Activated CD8-positive, alpha-beta T cell treated with anti-CD3 and anti-CD28 coated beads for 36 hours (primary cell): ENCODE data around the gene PNMA8C. TPM values are rescaled to one million over a fixed set of nuclear protein-coding genes. Genes with fewer than 3 reads are reported as not detected.

Experiments used
- ATAC-seq: fragments of 200-7000 bp; cut with Tn5 transposase; one replicate; pipeline ENCODE4 v1.10.0; 2021; ENCODE audit warnings: mild to moderate bottlenecking, moderate library complexity
- CTCF ChIA-PET: fragments of 350-600 bp; sonication (Branson Sonifier 250); formaldehyde crosslinking; loops from one replicate; lab custom pipeline; 2021; ENCODE audit warnings: antibody characterized with exemption; lab: Charles Lee
- POLR2A ChIA-PET: fragments of 350-600 bp; sonication (Branson Sonifier 250); formaldehyde crosslinking; loops from one replicate; lab custom pipeline; 2021; ENCODE audit warnings: antibody characterized with exemption; lab: Charles Lee
- DNase-seq: peaks from one replicate; pipeline ENCODE4 v3.0.0-alpha.2; 2020
- H3K27ac Mint-ChIP-seq: one replicate; pipeline ENCODE4 v1.8.0; 2021; ENCODE audit warnings: mild to moderate bottlenecking, mixed read lengths
- H3K27me3 Mint-ChIP-seq: one replicate; pipeline ENCODE4 v1.8.0; 2021; ENCODE audit warnings: mixed read lengths
- H3K36me3 Mint-ChIP-seq: one replicate; pipeline ENCODE4 v1.8.0; 2021; ENCODE audit warnings: low read depth, mixed read lengths
- H3K4me1 Mint-ChIP-seq: one replicate; pipeline ENCODE4 v1.8.0; 2021; ENCODE audit warnings: low read depth, mixed read lengths
- H3K4me3 Mint-ChIP-seq: one replicate; pipeline ENCODE4 v1.8.0; 2021; ENCODE audit warnings: mild to moderate bottlenecking, moderate library complexity, mixed read lengths
- H3K9me3 Mint-ChIP-seq: one replicate; pipeline ENCODE4 v1.8.0; 2021; ENCODE audit warnings: mixed read lengths
- CTCF ChIP-seq: fragments of 200-600 bp; IDR thresholded peaks from one replicate; pipeline ENCODE4 v1.8.0; 2022; ENCODE audit warnings: antibody characterized with exemption, mild to moderate bottlenecking
- intact Hi-C: fragments of 100-400 bp; cut with micrococcal nuclease; formaldehyde crosslinking; loops from one replicate; pipeline ENCODE4 v1.10.0; 2022
- total RNA-seq, 2 experiments: library from RNA; stranded (reverse); gene quantifications; one replicate each; pipeline ENCODE4 v1.2.3, GENCODE V29; 2021

Gene PNMA8C
- total RNA-seq, 2 experiments from 2014 or later, result not detected

DNA sequence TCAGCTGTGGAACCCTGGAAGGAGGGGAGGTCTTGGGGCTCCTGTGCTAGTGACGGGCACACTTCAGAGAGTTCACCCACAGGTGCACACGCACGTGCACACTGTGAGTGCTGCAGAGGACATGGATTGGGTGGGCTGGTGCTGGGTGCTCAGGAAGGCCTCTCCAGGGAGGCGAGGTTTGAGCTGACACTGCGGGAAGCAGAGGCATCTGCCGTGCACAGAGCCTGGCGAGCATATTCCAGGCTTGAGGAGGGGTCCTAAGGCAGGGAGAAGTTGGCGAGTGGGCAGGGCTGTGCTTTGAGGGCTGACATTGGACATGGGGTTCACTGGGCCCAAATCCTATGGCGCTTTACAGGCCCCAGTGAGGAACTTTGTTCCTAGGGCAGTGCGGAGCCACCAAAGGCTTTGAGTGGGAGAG is 41.0 kb downstream of the PNMA8C start:
- intact Hi-C loops, result no loop called here
- Mint-ChIP-seq H3K27ac (no peak overlapping the region), H3K4me1 (peaks cover 3% of the 10 kb centered on the region), H3K9me3 (no peaks in the 10 kb centered on the region), H3K36me3 (peaks cover 57% of the 10 kb centered on the region), H3K4me3 (no peak overlapping the region), H3K27me3 (no peaks in the 10 kb centered on the region)
- ATAC-seq (no peak), DNase-seq (no peak)
- ChIA-PET POLR2A (no interaction called here), CTCF (interaction anchor here (3.7 kb wide), 1 partner anchor 8 kb away, joined by 23 read pairs; no protein-coding TSS in a partner anchor)
- no peak for TF ChIP-seq CTCF

DNA sequence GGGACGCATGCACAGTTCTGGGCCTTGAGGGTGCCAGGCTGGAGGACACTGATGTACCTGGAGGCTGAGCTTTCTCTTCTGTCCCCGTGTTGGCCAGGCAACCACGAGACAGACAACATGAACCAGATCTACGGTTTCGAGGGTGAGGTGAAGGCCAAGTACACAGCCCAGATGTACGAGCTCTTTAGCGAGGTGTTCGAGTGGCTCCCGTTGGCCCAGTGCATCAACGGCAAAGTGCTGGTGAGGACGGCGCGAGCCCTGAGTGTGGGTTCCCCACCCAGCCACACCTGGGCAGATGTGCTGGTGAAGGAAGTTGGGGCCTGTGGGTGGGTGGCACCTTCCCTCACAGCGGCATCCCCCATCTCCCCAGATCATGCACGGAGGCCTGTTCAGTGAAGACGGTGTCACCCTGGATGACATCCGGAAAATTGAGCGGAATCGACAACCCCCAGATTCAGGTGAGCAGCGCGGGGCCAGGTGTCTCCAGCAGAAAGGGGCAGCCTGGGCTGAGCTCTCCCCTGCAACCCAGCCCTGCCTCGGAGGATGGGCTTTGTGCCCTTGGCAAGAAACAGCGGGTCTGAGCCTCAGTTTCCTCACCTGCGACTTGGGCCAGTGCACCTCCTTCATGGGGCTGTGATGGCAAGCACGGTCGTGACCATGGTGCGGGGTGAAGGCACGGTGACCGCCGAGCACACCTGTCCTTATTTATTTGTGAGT is 41.6 kb downstream of the PNMA8C start:
- ATAC-seq (no peak), DNase-seq (no peak)
- no peak overlapping the region for H3K27ac Mint-ChIP-seq
- H3K27me3 Mint-ChIP-seq, result no peaks in the 10 kb centered on the region
- no peak for TF ChIP-seq CTCF
- intact Hi-C loops, result no loop called here
- no peaks in the 10 kb centered on the region for H3K4me1 Mint-ChIP-seq
- ChIA-PET CTCF (interaction anchor here (3.7 kb wide), 1 partner anchor 8 kb away, joined by 23 read pairs; no protein-coding TSS in a partner anchor), POLR2A (interaction anchor here (0.8 to 1.0 kb wide), 2 partner anchors 36 to 83 kb away, joined by 3 to 4 read pairs; no protein-coding TSS in a partner anchor)
- no peak overlapping the region for H3K4me3 Mint-ChIP-seq
- peaks cover 61% of the 10 kb centered on the region for H3K36me3 Mint-ChIP-seq
- H3K9me3 Mint-ChIP-seq, result no peaks in the 10 kb centered on the region

DNA sequence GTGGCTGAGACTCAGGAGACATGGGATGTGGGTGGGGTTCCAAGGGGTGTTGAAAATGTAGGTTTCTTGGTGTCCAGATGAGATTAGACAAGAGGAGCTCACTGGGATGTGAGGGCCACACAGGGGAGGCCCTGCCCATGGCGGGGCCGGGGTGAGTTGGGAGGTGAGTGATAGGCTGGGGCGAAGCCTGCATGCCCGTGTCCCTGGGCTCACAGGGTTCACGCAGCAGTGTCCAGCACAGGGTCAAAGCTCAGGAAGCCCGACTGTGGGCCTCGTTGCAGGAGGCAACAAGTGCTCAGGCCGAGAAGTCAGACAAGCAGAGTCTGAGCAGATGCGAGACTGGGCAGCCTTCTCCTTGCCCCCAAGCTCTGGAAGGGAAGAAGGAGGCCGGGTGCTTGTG is 42.6 kb downstream of the PNMA8C start:
- no peaks in the 10 kb centered on the region for H3K4me1 Mint-ChIP-seq
- CTCF ChIA-PET, result interaction anchor here (3.7 kb wide), 1 partner anchor 9 kb away, joined by 23 read pairs; no protein-coding TSS in a partner anchor
- H3K36me3 Mint-ChIP-seq, result peaks cover 63% of the 10 kb centered on the region
- no peaks in the 10 kb centered on the region for H3K27me3 Mint-ChIP-seq
- no peak for ATAC-seq
- no peak for TF ChIP-seq CTCF
- H3K9me3 Mint-ChIP-seq, result no peaks in the 10 kb centered on the region
- H3K4me3 Mint-ChIP-seq, result no peak overlapping the region
- no peak for DNase-seq
- H3K27ac Mint-ChIP-seq, result no peak overlapping the region
- POLR2A ChIA-PET, result interaction anchor here (0.6 to 1.0 kb wide), 3 partner anchors 20 to 84 kb away, joined by 3 to 4 read pairs (median 3); no protein-coding TSS in a partner anchor
- intact Hi-C loops, result no loop called here

GRCh38 chr19:46385636-46386035 is 43.1 kb downstream of the PNMA8C start:
- no peak for DNase-seq
- ChIA-PET POLR2A (no interaction called here), CTCF (interaction anchor here (3.7 kb wide), 1 partner anchor 10 kb away, joined by 23 read pairs; no protein-coding TSS in a partner anchor)
- no peak for TF ChIP-seq CTCF
- no peaks in the 10 kb centered on the region for H3K27me3 Mint-ChIP-seq
- ATAC-seq, result no peak
- H3K9me3 Mint-ChIP-seq, result no peaks in the 10 kb centered on the region
- intact Hi-C loops, result no loop called here
- no peaks in the 10 kb centered on the region for H3K4me1 Mint-ChIP-seq
- H3K4me3 Mint-ChIP-seq, result no peak overlapping the region
- H3K27ac Mint-ChIP-seq, result no peak overlapping the region
- peaks cover 66% of the 10 kb centered on the region for H3K36me3 Mint-ChIP-seq

DNA sequence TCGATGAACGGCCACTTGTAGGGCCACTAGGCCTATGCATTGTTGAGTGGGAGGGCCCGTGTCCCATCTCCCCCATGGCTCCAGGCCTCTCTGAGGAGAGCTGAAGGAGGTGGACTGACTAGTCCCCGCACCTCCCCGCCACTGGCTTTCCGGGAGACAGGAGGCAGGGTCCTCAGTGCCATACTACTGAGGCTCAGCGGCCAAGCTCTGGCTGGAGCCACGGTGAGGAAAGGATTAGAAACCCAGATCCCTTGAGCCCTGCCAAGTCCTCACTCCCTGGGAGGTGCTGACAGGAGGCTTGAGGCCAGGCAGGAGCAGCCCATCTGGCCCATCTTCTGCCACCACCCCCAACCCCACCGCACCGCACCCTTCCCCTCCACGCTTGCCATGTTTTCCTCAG is 44.3 kb downstream of the PNMA8C start:
- intact Hi-C loops, result no loop called here
- peaks cover 66% of the 10 kb centered on the region for H3K36me3 Mint-ChIP-seq

More for the DNA sequence above, 44.3 kb downstream of the PNMA8C start:
- Mint-ChIP-seq H3K4me3 (no peak overlapping the region), H3K27me3 (no peaks in the 10 kb centered on the region), H3K4me1 (peaks cover 3% of the 10 kb centered on the region), H3K27ac (no peak overlapping the region), H3K9me3 (no peaks in the 10 kb centered on the region)
- no peak for TF ChIP-seq CTCF
- ATAC-seq, result no peak
- no peak for DNase-seq
- ChIA-PET POLR2A (interaction anchor here (0.8 kb wide), 1 partner anchor 37 kb away, joined by 3 read pairs; the partner anchor contains the start of gene PPP5C), CTCF (interaction anchor here (0.8 to 3.7 kb wide), 3 partner anchors 11 to 18 kb away, joined by 3 to 23 read pairs (median 4); no protein-coding TSS in a partner anchor)
